GM18519 (cell line): ENCODE results near the gene SP9.

Experiments used
- ATAC-seq: cut with Tn5 transposase; IDR thresholded peaks from one replicate; pipeline ENCODE4 v1.9.1; 2021; ENCODE audit warnings: mild to moderate bottlenecking, moderate library complexity; ENCODE audit not compliant: unreplicated experiment, low FRiP score

The SP9 gene

GRCh38 chr2:174334781-174335251 lies at the start of gene SP9:
Gene SP9 (plus strand): TSS chr2:174334954. CDS start chr2:174335093, 139 bp downstream.
- no peak for ATAC-seq

- no peak for ATAC-seq
Observed at GRCh38 chr2:174286172-174286571, 48.6 kb upstream of the SP9 start.

GRCh38 chr2:174292908-174293307 lies 41.8 kb upstream of the SP9 start:
- no peak for ATAC-seq

GRCh38 chr2:174300114-174300513 lies 34.6 kb upstream of the SP9 start:
- ATAC-seq, result no peak

- ATAC-seq, result no peak
Observed at GRCh38 chr2:174312581-174313234, 22.0 kb upstream of the SP9 start.

- ATAC-seq, result no peak
Observed at GRCh38 chr2:174322149-174322548, 12.6 kb upstream of the SP9 start.

- no peak for ATAC-seq
Observed at GRCh38 chr2:174322746-174323145, 12.0 kb upstream of the SP9 start.

- no peak for ATAC-seq
Observed at GRCh38 chr2:174324530-174324929, 10.2 kb upstream of the SP9 start.

GRCh38 chr2:174325373-174326160 lies 9.2 kb upstream of the SP9 start:
- no peak for ATAC-seq

GRCh38 chr2:174326161-174327020 lies 8.4 kb upstream of the SP9 start:
- ATAC-seq, result no peak

- no peak for ATAC-seq
Observed at GRCh38 chr2:174327021-174327840, 7.5 kb upstream of the SP9 start.

- ATAC-seq, result no peak
Observed at GRCh38 chr2:174327841-174328113, 7.0 kb upstream of the SP9 start.

- no peak for ATAC-seq
Observed at GRCh38 chr2:174328114-174328960, 6.4 kb upstream of the SP9 start.

GRCh38 chr2:174328961-174329715 lies 5.6 kb upstream of the SP9 start:
- no peak for ATAC-seq

GRCh38 chr2:174330945-174331594 lies 3.7 kb upstream of the SP9 start:
- ATAC-seq, result no peak

- ATAC-seq, result no peak
Observed at GRCh38 chr2:174331595-174332216, 3.0 kb upstream of the SP9 start.

- no peak for ATAC-seq
Observed at GRCh38 chr2:174332217-174332963, 2.4 kb upstream of the SP9 start.
